K562 (cell line): ENCODE measurements around the gene WDR91. TPM values are rescaled to one million over a fixed set of nuclear protein-coding genes. Genes with fewer than 3 reads are reported as not detected.

Experiments
- ATAC-seq: fragments of 200-7000 bp; cut with Tn5 transposase; 3 replicates; pipeline ENCODE4 v1.9.1; 2020; ENCODE audit warnings: moderate library complexity
- BruUV-seq: library from RNA; stranded (reverse); fragments of 400-500 nt; replicated peaks from 2 replicates; lab custom pipeline; 2021; lab: Mats Ljungman, UMichigan
- CTCF ChIA-PET: fragments of 300-600 bp; formaldehyde crosslinking; extraction: SDS; loops from one replicate; lab custom pipeline; 2021; ENCODE audit warnings: low intra/inter-chr PET ratio; lab: Yijun Ruan, JAX
- POLR2A ChIA-PET: fragments of 300-600, 350-650 bp; sonication (Branson Sonifier 250); formaldehyde crosslinking; extraction: SDS; loops from one replicate; lab custom pipeline; 2021; ENCODE audit warnings: antibody characterized with exemption, inconsistent platforms; lab: Yijun Ruan, JAX
- DNase-seq, 4 experiments: peaks; one replicate each; pipeline versions ENCODE4 v3.0.0 to v3.0.0-alpha.2; 2011 to 2018; ENCODE audit warnings: low spot score in 3 of 4, mixed read lengths in 3 of 4; ENCODE audit errors: extremely low read depth in 1 of 4
- FAIRE-seq: peaks from 2 replicates; lab custom pipeline; 2011; peaks lifted over from hg19 to GRCh38; lab: Jason Lieb, UNC
- H2AFZ ChIP-seq: 2 replicates; pipeline ENCODE4 v1.6.0; 2011; ENCODE audit warnings: low read depth, low read length, control low read depth, inconsistent platforms
- H3K27ac ChIP-seq: fragments of 200-600 bp; 3 replicates; pipeline ENCODE4 v1.8.0; 2011; ENCODE audit warnings: low read depth, mild to moderate bottlenecking, control low read depth, inconsistent platforms, low read length, moderate library complexity, mixed read lengths; ENCODE audit errors: extremely low read depth
- H3K27me3 ChIP-seq, 2 experiments: fragments of 300-600 bp in 1 of 2; 2 replicates in 1 of 2; 3 replicates in 1 of 2; pipeline versions ENCODE4 v1.6.0 to v1.8.0; 2011; ENCODE audit warnings: inconsistent platforms in 2 of 2, low read length in 2 of 2, mild to moderate bottlenecking in 1 of 2, mixed read lengths in 1 of 2, moderate library complexity in 1 of 2; ENCODE audit not compliant: control insufficient read depth in 2 of 2, insufficient read depth in 2 of 2
- H3K36me3 ChIP-seq: fragments of 300-600 bp; 3 replicates; pipeline ENCODE4 v1.8.0; 2011; ENCODE audit warnings: mild to moderate bottlenecking, low read length, inconsistent platforms; ENCODE audit not compliant: control insufficient read depth, insufficient read depth
- H3K4me1 ChIP-seq, 2 experiments: fragments of 200-600 bp in 1 of 2; replicated peaks in 1 of 2; 2 replicates in 1 of 2; 3 replicates in 1 of 2; pipeline versions ENCODE4 v1.5.1 to v1.8.0; 2011; ENCODE audit warnings: inconsistent platforms in 2 of 2, low read length in 2 of 2, mild to moderate bottlenecking in 1 of 2, mixed read lengths in 1 of 2, moderate library complexity in 1 of 2; ENCODE audit not compliant: control insufficient read depth in 2 of 2, insufficient read depth in 2 of 2
- H3K4me2 ChIP-seq: 2 replicates; pipeline ENCODE4 v1.6.1; 2011; ENCODE audit warnings: low read length, control low read depth, inconsistent platforms, mixed read lengths; ENCODE audit not compliant: insufficient read depth
- H3K4me3 ChIP-seq: fragments of 200-600 bp; sonication (generic), shearing (Covaris generic); 2 replicates; pipeline ENCODE4 v1.5.1; 2016; ENCODE audit warnings: control low read depth, inconsistent platforms
- H3K79me2 ChIP-seq: fragments of 200-600 bp; 3 replicates; pipeline ENCODE4 v1.8.0; 2011; ENCODE audit warnings: low read length, inconsistent platforms; ENCODE audit not compliant: control insufficient read depth, insufficient read depth
- H3K9ac ChIP-seq, 2 experiments: 2 replicates each; pipeline versions ENCODE4 v1.6.0 to v1.6.1; 2011; ENCODE audit warnings: low read depth in 2 of 2, low read length in 2 of 2, control low read depth in 1 of 2, inconsistent platforms in 1 of 2, mild to moderate bottlenecking in 1 of 2, mixed read lengths in 1 of 2; ENCODE audit not compliant: insufficient read depth in 1 of 2
- H3K9me1 ChIP-seq: one replicate; pipeline ENCODE4 v1.6.0; 2011; ENCODE audit warnings: inconsistent platforms, mild to moderate bottlenecking, low read length, moderate library complexity; ENCODE audit not compliant: control insufficient read depth, insufficient read depth
- H3K9me3 ChIP-seq: replicated peaks from 2 replicates; pipeline ENCODE4 v1.5.1; 2011; ENCODE audit warnings: low read depth, low read length, inconsistent platforms; ENCODE audit not compliant: control insufficient read depth, insufficient read depth
- H4K20me1 ChIP-seq: replicated peaks from 2 replicates; pipeline ENCODE4 v1.6.1; 2011; ENCODE audit warnings: low read length, inconsistent platforms, mixed read lengths; ENCODE audit not compliant: control insufficient read depth, insufficient read depth
- NEUROD1 ChIP-seq: fragments of 150-350 bp; IDR thresholded peaks from 2 replicates; pipeline ENCODE4 v1.6.1; 2014; ENCODE audit warnings: borderline replicate concordance, low read length, low read depth; ENCODE audit not compliant: partially characterized antibody
- SOX6 ChIP-seq: fragments of 450-650 bp; IDR thresholded peaks from 2 replicates; pipeline ENCODE4 v1.6.1; 2014; ENCODE audit warnings: mild to moderate bottlenecking
- ZBTB1 ChIP-seq: sonication (generic); formaldehyde crosslinking; IDR thresholded peaks from 2 replicates; pipeline ENCODE4 v1.8.1; 2023; ENCODE audit warnings: missing genetic modification reagents, low read depth, mild to moderate bottlenecking, borderline replicate concordance
- ZBTB40 ChIP-seq, 2 experiments: fragments of 450-650 bp in 1 of 2; sonication (generic) in 1 of 2; formaldehyde crosslinking in 1 of 2; IDR thresholded peaks; 2 replicates each; pipeline versions ENCODE4 v1.7.1 to v1.9.0; 2016 to 2022; ENCODE audit warnings: inconsistent platforms in 1 of 2, mild to moderate bottlenecking in 1 of 2, missing genetic modification reagents in 1 of 2
- WGBS: fragments of 100-300 bp; shearing (Covaris generic); methylation state at CpG from one replicate; pipeline ENCODE4 v1.1.6; 2016; ENCODE audit warnings: low coverage, mixed read lengths; ENCODE audit not compliant: insufficient coverage; ENCODE audit errors: missing lambda C conversion rate; 5-methylcytosine and 5-hydroxymethylcytosine counted together
- in situ Hi-C: fragments of 300-500 bp; cut with MboI; formaldehyde crosslinking; loops from 4 replicates; pipeline ENCODE4 v1.15.0; 2018; ENCODE audit warnings: inconsistent platforms, mixed read lengths
- intact Hi-C: fragments of 100-400 bp; cut with micrococcal nuclease; formaldehyde crosslinking; loops from 2 replicates; pipeline ENCODE4 v1.14.2; 2022
- polyA plus RNA-seq, 8 experiments: library from polyadenylated mRNA; depleted of rRNA in 4 of 8; stranded (reverse) in 5 of 8; unstranded in 3 of 8; fragments of >200 nt; fragmentation: Nextera tagmentation in 2 of 8; fragmentation: Illumina TruSeq in 1 of 8; extraction: Ambion mirVana in 2 of 8; extraction: Trizol in 1 of 8; gene quantifications; 2 replicates each; pipeline versions ENCODE4 v1.2.1 to v1.2.3, GENCODE V29; 2011 to 2014; ENCODE audit warnings: inconsistent platforms in 1 of 8, missing spikeins in 1 of 8
- total RNA-seq, 7 experiments: library from RNA; depleted of rRNA in 6 of 7; stranded (reverse); fragments of >200 nt in 6 of 7; fragmentation: Illumina TruSeq in 2 of 7; extraction: Trizol in 2 of 7; gene quantifications; 2 replicates each; pipeline versions ENCODE4 v1.2.1 to v1.2.3, GENCODE V29; 2011 to 2021; ENCODE audit warnings: low replicate concordance in 1 of 7

WDR91 gene
- total and polyA plus RNA-seq, 9 of the 15 experiments (the other 6 are each of a cell fraction or from before 2014, with no cell fraction given), result 1.9 to 18.2 (median 9.8) TPM

- no peak overlapping the region for H3K27ac ChIP-seq
- no peaks in the 10 kb centered on the region for H3K9me3 ChIP-seq
- no peak overlapping the region for H2AFZ ChIP-seq
- H3K27me3 ChIP-seq, result no peaks in the 10 kb centered on the region
- CTCF ChIA-PET, result no interaction called here
- BruUV-seq, result no TSS peak
- ATAC-seq, result no peak
- no peak for FAIRE-seq
- POLR2A ChIA-PET, result interaction anchor here (0.6 to 1.1 kb wide), 5 partner anchors 9 to 221 kb away, joined by 3 to 5 read pairs (median 3); partner anchors contain the start of gene CYREN
- H3K36me3 ChIP-seq, result peaks cover 30% of the 10 kb centered on the region; the same call in 2 of the 3 replicates
- DNase-seq, result no peak
- in situ Hi-C loops (no loop called here), intact Hi-C loops (no loop called here)
- no peak overlapping the region for H3K4me2 ChIP-seq
- no peaks in the 10 kb centered on the region for H3K79me2 ChIP-seq
- no peak overlapping the region for H3K4me3 ChIP-seq
- TF ChIP-seq ZBTB1 (CRISPR knock-in tag), result no peak
- no peak for TF ChIP-seq SOX6
- peak overlapping the region in 1 of 2 experiments; percentile 23; a peak in 1 of 4 replicates for H3K9ac ChIP-seq
- no peaks in the 10 kb centered on the region for H3K4me1 ChIP-seq
- peaks cover 3% of the 10 kb centered on the region for H3K9me1 ChIP-seq
- no peaks in the 10 kb centered on the region for H4K20me1 ChIP-seq
- 76% methylated on average over 10 of the region's 10 CpGs for WGBS
These were observed 17.7 kb downstream of the WDR91 start for GRCh38 chr7:135193615-135194081.

- Histone ChIP-seq H3K9me3 (no peaks in the 10 kb centered on the region), H3K4me2 (no peak overlapping the region), H3K79me2 (no peaks in the 10 kb centered on the region), H2AFZ (no peak overlapping the region), H3K9ac (peak overlapping the region in 1 of 2 experiments; percentile 23; a peak in 1 of 4 replicates), H3K36me3 (peaks cover 30% of the 10 kb centered on the region; the same call in 2 of the 3 replicates), H3K4me3 (no peak overlapping the region), H3K27me3 (no peaks in the 10 kb centered on the region), H3K27ac (no peak overlapping the region), H4K20me1 (no peaks in the 10 kb centered on the region), H3K4me1 (no peaks in the 10 kb centered on the region), H3K9me1 (peaks cover 3% of the 10 kb centered on the region)
- 78% methylated on average over 11 of the region's 11 CpGs for WGBS
- ATAC-seq (no peak), FAIRE-seq (no peak), DNase-seq (no peak)
- intact Hi-C loops (no loop called here), in situ Hi-C loops (no loop called here)
- ChIA-PET POLR2A (no interaction called here), CTCF (no interaction called here)
- peak; percentile 75 for TF ChIP-seq ZBTB40 (IDR thresholded peaks at IDR 0.05)
- TF ChIP-seq ZBTB40 (CRISPR knock-in tag; IDR thresholded peaks at IDR 0.05), result peak; percentile 60; the same call in 1 of the 2 replicates
- no peak for TF ChIP-seq NEUROD1
- no TSS peak for BruUV-seq
These were observed 18.3 kb downstream of the WDR91 start for GRCh38 chr7:135192914-135193536.
